ENCODE measurements around the gene DMRT1.
"Not testable (repeated sequence)": the region's sequence is repeated elsewhere in the genome, so short reads cannot be mapped to it uniquely, and the experiment has no call there.

DMRT1 gene

GRCh38 chr9:998299-999110, 157.0 kb downstream of the DMRT1 start:
- not testable (repeated sequence) for DNase-seq (ENCODE audit: low read depth)

- no peak for DNase-seq (ENCODE audit: low read depth)
Observed at GRCh38 chr9:1001838-1002237, 160.3 kb downstream of the DMRT1 start.

DNA sequence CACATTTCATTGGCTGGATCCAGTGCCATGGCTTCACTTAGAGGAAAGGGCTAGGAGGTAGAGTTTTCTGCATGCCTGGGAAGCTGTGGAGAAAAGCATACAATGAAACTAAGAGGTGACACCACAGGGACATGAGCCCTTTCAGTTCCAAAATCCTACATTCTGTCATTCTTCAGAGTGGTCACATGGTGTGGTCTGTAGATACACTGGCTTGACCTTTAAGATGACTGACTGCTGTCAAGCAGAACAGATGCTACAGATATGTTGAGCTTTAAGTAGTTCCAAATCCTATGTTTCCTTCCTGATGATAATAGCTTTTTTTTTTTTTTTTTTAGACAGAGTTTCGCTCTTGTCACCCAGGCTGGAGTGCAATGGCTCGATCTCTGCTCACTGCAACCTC, 161.2 kb downstream of the DMRT1 start:
- no peak for DNase-seq (ENCODE audit: low read depth)

DNA sequence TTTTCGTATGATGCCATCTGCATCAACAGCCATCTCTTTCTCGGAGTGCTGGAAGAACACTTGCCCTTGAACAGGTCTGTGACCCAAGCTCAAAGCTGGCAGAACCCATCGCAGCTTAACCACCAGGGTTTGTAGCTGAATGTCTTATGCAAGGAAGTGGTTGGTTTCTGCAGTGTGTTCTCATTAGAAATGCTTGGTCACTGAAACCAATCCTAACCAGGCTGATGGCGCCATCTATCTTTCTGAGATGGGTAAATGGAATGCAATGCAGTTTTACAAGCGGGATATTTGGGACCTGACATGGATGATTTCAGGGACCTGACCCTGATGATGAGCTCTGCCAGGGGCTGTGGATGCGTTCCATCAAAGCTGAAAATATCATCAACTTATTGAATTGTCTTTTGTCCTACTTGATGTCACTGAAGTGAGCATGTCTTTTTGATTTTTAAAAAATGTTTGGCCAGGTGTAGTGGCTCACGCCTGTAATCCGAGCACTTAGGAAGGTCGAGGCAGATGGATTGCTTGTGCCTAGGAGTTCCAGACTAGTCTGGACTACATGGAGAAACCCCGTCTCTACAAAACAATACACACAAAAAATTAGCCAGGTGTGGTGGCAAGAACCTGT, 163.7 kb downstream of the DMRT1 start:
- no peak for DNase-seq (ENCODE audit: low read depth)

DNA sequence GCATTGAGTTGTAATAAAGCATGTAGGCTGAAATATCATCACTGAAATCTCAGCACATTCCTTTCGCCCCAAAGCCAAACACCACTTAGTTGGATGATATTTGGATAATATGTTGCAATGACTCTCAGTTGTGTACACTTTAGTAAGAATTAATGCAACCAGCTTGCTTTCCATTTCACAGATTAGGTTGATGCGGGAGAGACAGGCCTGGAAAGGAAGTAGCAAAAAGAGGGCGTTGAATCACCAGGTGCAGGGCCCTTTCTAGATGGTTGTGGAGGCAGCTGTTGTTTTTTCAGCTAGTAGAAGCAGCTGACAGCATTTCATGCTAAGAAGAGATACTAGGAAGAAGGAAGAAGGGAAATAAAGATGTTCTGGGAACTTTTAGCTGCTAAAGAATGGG, 165.8 kb downstream of the DMRT1 start:
- DNase-seq (ENCODE audit: low read depth) = no peak

- DNase-seq (ENCODE audit: low read depth) = no peak
Observed at GRCh38 chr9:1008216-1008615, 166.7 kb downstream of the DMRT1 start.

DNA sequence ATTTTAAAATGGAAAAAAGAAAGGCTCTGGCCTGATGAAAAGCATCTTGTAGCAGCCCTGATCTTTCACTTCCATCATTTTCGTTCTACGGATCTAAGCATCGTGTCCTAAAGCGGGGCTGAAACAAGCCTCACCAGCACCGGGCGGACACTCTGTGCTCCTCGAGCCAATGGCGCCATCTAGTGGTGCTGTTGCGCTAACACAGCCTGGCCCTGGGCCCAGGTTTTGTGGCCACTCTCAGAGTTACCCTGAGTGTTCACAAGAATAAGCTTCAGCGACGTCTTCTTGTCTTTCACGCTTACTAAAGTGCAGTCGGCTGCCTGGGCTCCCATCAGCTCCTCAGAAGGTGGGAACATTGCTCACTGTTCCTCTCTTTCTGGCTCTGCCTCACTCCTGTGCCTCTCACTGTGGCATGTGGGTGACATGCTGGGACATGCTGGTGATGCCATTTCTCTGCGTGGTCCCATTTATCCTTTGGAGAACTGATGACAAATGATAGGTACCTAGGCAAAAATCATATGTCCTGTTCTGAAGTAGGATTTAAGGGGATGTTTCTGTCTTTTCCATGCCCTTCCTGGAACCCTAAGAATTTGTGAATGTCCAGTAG, 167.7 kb downstream of the DMRT1 start:
- DNase-seq (ENCODE audit: low read depth) = peak; percentile 43

GRCh38 chr9:1013021-1013420, 171.5 kb downstream of the DMRT1 start:
- no peak for DNase-seq (ENCODE audit: low read depth)

DNA sequence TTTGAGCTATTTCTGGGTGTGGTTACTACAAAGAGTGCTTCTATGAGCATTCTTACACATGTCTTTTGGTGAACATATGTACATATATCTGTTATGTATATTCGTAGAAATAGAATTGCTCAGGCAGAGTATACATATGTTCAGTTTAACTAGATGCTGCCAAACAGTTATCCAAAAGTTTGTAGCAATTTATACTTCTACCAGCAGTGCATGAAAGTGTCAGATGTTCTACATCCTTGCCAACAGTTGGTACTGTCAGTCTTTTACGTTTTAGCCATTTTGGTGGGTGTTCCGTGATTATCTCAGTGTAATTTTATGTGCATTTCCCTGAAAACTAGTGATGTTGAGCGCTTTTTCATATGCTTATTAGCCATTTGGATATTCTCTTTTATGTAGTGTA, 172.7 kb downstream of the DMRT1 start:
- DNase-seq (ENCODE audit: low read depth) = no peak

- DNase-seq (ENCODE audit: low read depth) = no peak
Observed at GRCh38 chr9:1014640-1015039, 173.1 kb downstream of the DMRT1 start.

DNA sequence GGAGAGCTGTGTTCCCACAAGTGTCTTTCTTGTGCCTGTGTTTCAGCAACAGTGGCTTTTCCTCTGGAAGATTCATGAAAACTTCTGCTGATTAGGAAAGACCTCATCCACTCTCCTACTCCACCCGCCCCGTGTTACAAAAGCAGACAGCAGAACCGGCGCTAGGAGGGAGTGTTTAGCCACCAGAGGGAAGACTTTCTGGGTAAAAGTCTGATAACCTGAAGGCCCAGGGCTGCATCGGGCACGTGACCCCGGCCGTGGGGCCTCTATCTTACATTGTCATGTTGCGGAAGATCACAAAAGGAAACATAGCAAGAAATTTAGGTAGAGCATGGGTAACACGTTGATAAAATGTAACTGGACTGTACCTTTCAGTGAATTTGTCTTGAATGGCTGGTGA, 176.6 kb downstream of the DMRT1 start:
- DNase-seq (ENCODE audit: low read depth) = no peak
